HEK293 (cell line): ENCODE results near the gene C19orf38.

Experiments used
- CTCF ChIA-PET: fragments of 350-600 bp; formaldehyde crosslinking; extraction: SDS; loops from one replicate; lab custom pipeline; 2021; ENCODE audit warnings: antibody characterized with exemption; lab: Yijun Ruan, JAX
- POLR2A ChIA-PET: fragments of 300-600 bp; formaldehyde crosslinking; extraction: SDS; loops from one replicate; lab custom pipeline; 2020; ENCODE audit warnings: antibody characterized with exemption, inconsistent platforms; lab: Yijun Ruan, JAX
- H3K27ac ChIP-seq: fragments of 200-500 bp; sonication (Bioruptor generic); 2 replicates; pipeline ENCODE4 v1.5.1; 2014; ENCODE audit warnings: low read depth, low read length, control low read depth, inconsistent platforms; ENCODE audit errors: extremely low read depth
- H3K36me3 ChIP-seq, 2 experiments: fragments of 200-500 bp in 1 of 2; sonication (Bioruptor generic) in 1 of 2; 1 replicate in 1 of 2; 2 replicates in 1 of 2; pipeline ENCODE4 v1.5.1; 2014 to 2017; ENCODE audit warnings: inconsistent platforms in 2 of 2, low read length in 2 of 2; ENCODE audit not compliant: control insufficient read depth in 2 of 2, insufficient read depth in 1 of 2
- H3K4me1 ChIP-seq: fragments of 200-500 bp; sonication (Bioruptor generic); 2 replicates; pipeline ENCODE4 v1.5.1; 2014; ENCODE audit warnings: mild to moderate bottlenecking, low read length, inconsistent platforms; ENCODE audit not compliant: control insufficient read depth, insufficient read depth
- H3K4me3 ChIP-seq: 2 replicates; pipeline ENCODE4 v1.5.1; 2011; ENCODE audit warnings: low read depth, mild to moderate bottlenecking, control low read depth, low read length, moderate library complexity
- H3K9me3 ChIP-seq: fragments of 200-500 bp; sonication (Bioruptor generic); 2 replicates; pipeline ENCODE4 v1.5.1; 2014; ENCODE audit warnings: low read depth, low read length, inconsistent platforms; ENCODE audit not compliant: control insufficient read depth, insufficient read depth
- EGR2 ChIP-seq: fragments of 450-650 bp; formaldehyde crosslinking; IDR thresholded peaks from 2 replicates; pipeline ENCODE4 v1.5.1; 2016; ENCODE audit warnings: low read depth, missing biosample characterization, missing genetic modification characterization
- GLIS1 ChIP-seq: fragments of 450-650 bp; formaldehyde crosslinking; IDR thresholded peaks from 2 replicates; pipeline ENCODE4 v1.5.1; 2016; ENCODE audit warnings: missing biosample characterization, missing genetic modification characterization
- MYNN ChIP-seq: fragments of 450-650 bp; formaldehyde crosslinking; IDR thresholded peaks from 2 replicates; pipeline ENCODE4 v1.5.1; 2016; ENCODE audit warnings: missing biosample characterization, missing genetic modification characterization, borderline replicate concordance
- OSR2 ChIP-seq: fragments of 450-650 bp; formaldehyde crosslinking; IDR thresholded peaks from 2 replicates; pipeline ENCODE4 v1.5.1; 2016; ENCODE audit warnings: missing biosample characterization, missing genetic modification characterization
- OVOL3 ChIP-seq: fragments of 450-650 bp; formaldehyde crosslinking; IDR thresholded peaks from 2 replicates; pipeline ENCODE4 v1.5.1; 2016; ENCODE audit warnings: missing biosample characterization, missing genetic modification characterization
- SALL2 ChIP-seq: fragments of 450-650 bp; formaldehyde crosslinking; IDR thresholded peaks from 2 replicates; pipeline ENCODE4 v1.5.0; 2017; ENCODE audit warnings: missing biosample characterization, mild to moderate bottlenecking, missing genetic modification characterization, borderline replicate concordance
- TRIM28 ChIP-seq: IDR thresholded peaks from 2 replicates; pipeline ENCODE4 v1.6.1; 2011; ENCODE audit warnings: low read length, control low read depth, borderline replicate concordance
- ZBTB1 ChIP-seq: fragments of 450-650 bp; formaldehyde crosslinking; IDR thresholded peaks from 2 replicates; pipeline ENCODE4 v1.5.1; 2016; ENCODE audit warnings: missing biosample characterization, missing genetic modification characterization
- ZNF112 ChIP-seq: fragments of 450-650 bp; formaldehyde crosslinking; IDR thresholded peaks from 2 replicates; pipeline ENCODE4 v1.5.0; 2017; ENCODE audit warnings: missing biosample characterization, missing genetic modification characterization
- ZNF133 ChIP-seq: fragments of 450-650 bp; formaldehyde crosslinking; IDR thresholded peaks from 2 replicates; pipeline ENCODE4 v1.5.1; 2016; ENCODE audit warnings: missing biosample characterization, missing genetic modification characterization
- ZNF148 ChIP-seq: fragments of 450-650 bp; formaldehyde crosslinking; IDR thresholded peaks from 2 replicates; pipeline ENCODE4 v1.5.0; 2017; ENCODE audit warnings: missing biosample characterization, missing genetic modification characterization, borderline replicate concordance
- ZNF19 ChIP-seq: fragments of 450-650 bp; formaldehyde crosslinking; IDR thresholded peaks from 2 replicates; pipeline ENCODE4; 2016; ENCODE audit warnings: missing biosample characterization, missing genetic modification characterization, low read depth
- ZNF221 ChIP-seq: fragments of 450-650 bp; formaldehyde crosslinking; IDR thresholded peaks from 2 replicates; pipeline ENCODE4 v1.5.1; 2017; ENCODE audit warnings: missing biosample characterization, missing genetic modification characterization, borderline replicate concordance
- ZNF341 ChIP-seq: fragments of 450-650 bp; formaldehyde crosslinking; IDR thresholded peaks from 2 replicates; pipeline ENCODE4; 2016; ENCODE audit warnings: low read depth, missing biosample characterization, missing genetic modification characterization
- ZNF37A ChIP-seq: fragments of 450-650 bp; IDR thresholded peaks from 2 replicates; pipeline ENCODE4 v1.5.1; 2018; ENCODE audit warnings: missing biosample characterization, missing genetic modification characterization
- ZNF416 ChIP-seq: fragments of 450-650 bp; formaldehyde crosslinking; IDR thresholded peaks from 2 replicates; pipeline ENCODE4 v1.5.1; 2016; ENCODE audit warnings: missing biosample characterization, missing genetic modification characterization
- ZNF423 ChIP-seq: fragments of 450-650 bp; formaldehyde crosslinking; IDR thresholded peaks from 2 replicates; pipeline ENCODE4 v1.5.1; 2016; ENCODE audit warnings: missing biosample characterization, missing genetic modification characterization
- ZNF518A ChIP-seq: fragments of 450-650 bp; formaldehyde crosslinking; conservative IDR thresholded peaks from 2 replicates; pipeline ENCODE4 v1.5.1; 2016; ENCODE audit warnings: low read depth, missing biosample characterization, missing genetic modification characterization
- ZNF530 ChIP-seq: fragments of 450-650 bp; formaldehyde crosslinking; IDR thresholded peaks from 2 replicates; pipeline ENCODE4 v1.5.1; 2016; ENCODE audit warnings: low read depth, missing biosample characterization, missing genetic modification characterization
- ZNF560 ChIP-seq: fragments of 450-650 bp; formaldehyde crosslinking; IDR thresholded peaks from 2 replicates; pipeline ENCODE4 v1.5.1; 2017; ENCODE audit warnings: missing biosample characterization, missing genetic modification characterization, borderline replicate concordance
- ZNF600 ChIP-seq: fragments of 450-650 bp; formaldehyde crosslinking; IDR thresholded peaks from 2 replicates; pipeline ENCODE4 v1.5.1; 2016; ENCODE audit warnings: missing biosample characterization, missing genetic modification characterization
- ZNF610 ChIP-seq: fragments of 450-650 bp; formaldehyde crosslinking; IDR thresholded peaks from 2 replicates; pipeline ENCODE4 v1.5.1; 2016; ENCODE audit warnings: missing biosample characterization, missing genetic modification characterization, borderline replicate concordance
- ZNF623 ChIP-seq: fragments of 450-650 bp; formaldehyde crosslinking; IDR thresholded peaks from 2 replicates; pipeline ENCODE4 v1.5.1; 2016; ENCODE audit warnings: missing biosample characterization, missing genetic modification characterization
- ZNF629 ChIP-seq: fragments of 450-650 bp; formaldehyde crosslinking; IDR thresholded peaks from 2 replicates; pipeline ENCODE4 v1.5.1; 2017; ENCODE audit warnings: missing biosample characterization, missing genetic modification characterization
- ZNF791 ChIP-seq: fragments of 450-650 bp; formaldehyde crosslinking; IDR thresholded peaks from 2 replicates; pipeline ENCODE4 v1.5.1; 2016; ENCODE audit warnings: missing biosample characterization, missing genetic modification characterization
- ZNF830 ChIP-seq: fragments of 450-650 bp; IDR thresholded peaks from 2 replicates; pipeline ENCODE4 v1.5.0; 2018; ENCODE audit warnings: missing biosample characterization, missing genetic modification characterization, low read depth, mild to moderate bottlenecking, moderate library complexity
- ZXDB ChIP-seq: fragments of 450-650 bp; formaldehyde crosslinking; IDR thresholded peaks from 2 replicates; pipeline ENCODE4 v1.5.1; 2016; ENCODE audit warnings: missing biosample characterization, missing genetic modification characterization

Gene C19orf38

GRCh38 chr19:10809651-10810285 is 38.4 kb upstream of the C19orf38 start (continued):
- no peak for TF ChIP-seq ZNF341 (tag by site-specific recombination)
- no peak for TF ChIP-seq ZNF221 (tag by site-specific recombination)
- TF ChIP-seq GLIS1 (tag by site-specific recombination), result no peak
- TF ChIP-seq MYNN (tag by site-specific recombination), result no peak
- TF ChIP-seq ZNF19 (tag by site-specific recombination), result no peak
- TF ChIP-seq ZNF112, result no peak
- TF ChIP-seq ZBTB1, result no peak

- peaks cover 6 to 72% of the 10 kb centered on the region in 2 experiments; a peak in 2 of 3 replicates for H3K36me3 ChIP-seq
- TF ChIP-seq MYNN (tag by site-specific recombination) (no peak), OSR2 (tag by site-specific recombination) (no peak), OVOL3 (tag by site-specific recombination) (no peak), ZXDB (tag by site-specific recombination) (no peak), ZNF610 (tag by site-specific recombination) (no peak), ZNF423 (no peak), ZNF623 (tag by site-specific recombination) (no peak), ZNF530 (tag by site-specific recombination) (no peak), ZNF518A (no peak)
- ChIA-PET POLR2A (interaction anchor here (0.6 kb wide), 1 partner anchor 351 kb away, joined by 3 read pairs; no protein-coding TSS in a partner anchor), CTCF (interaction anchor here (0.7 kb wide), 1 partner anchor 35 kb away, joined by 3 read pairs; no protein-coding TSS in a partner anchor)
- H3K9me3 ChIP-seq, result no peaks in the 10 kb centered on the region
- H3K27ac ChIP-seq, result no peak overlapping the region
- no peak overlapping the region for H3K4me3 ChIP-seq
- no peaks in the 10 kb centered on the region for H3K4me1 ChIP-seq
Observed at GRCh38 chr19:10811391-10812111, 36.7 kb upstream of the C19orf38 start.

- no peak overlapping the region for H3K27ac ChIP-seq
- no peaks in the 10 kb centered on the region for H3K4me1 ChIP-seq
- no peaks in the 10 kb centered on the region for H3K9me3 ChIP-seq
- POLR2A ChIA-PET, result no interaction called here
- CTCF ChIA-PET, result no interaction called here
- no peak overlapping the region for H3K4me3 ChIP-seq
- peaks cover 6 to 75% of the 10 kb centered on the region in 2 experiments; a peak in 2 of 3 replicates for H3K36me3 ChIP-seq
- no peak for TF ChIP-seq ZNF623 (tag by site-specific recombination)
- no peak for TF ChIP-seq ZNF791 (tag by site-specific recombination)
- no peak for TF ChIP-seq ZNF600 (tag by site-specific recombination)
- TF ChIP-seq ZNF416 (tag by site-specific recombination), result no peak
- TF ChIP-seq ZNF37A, result no peak
- TF ChIP-seq ZNF830 (tag by site-specific recombination), result no peak
- TF ChIP-seq ZNF629 (tag by site-specific recombination), result no peak
- TF ChIP-seq ZNF148 (tag by site-specific recombination), result no peak
- TF ChIP-seq ZNF133 (tag by site-specific recombination), result no peak
- TF ChIP-seq SALL2 (tag by site-specific recombination), result no peak
- no peak for TF ChIP-seq TRIM28
- no peak for TF ChIP-seq EGR2 (tag by site-specific recombination)
- TF ChIP-seq ZNF560, result no peak
Observed at GRCh38 chr19:10812196-10812595, 36.0 kb upstream of the C19orf38 start.
